ENCODE measurements around the gene ACOT7. TPM values are rescaled to one million over a fixed set of nuclear protein-coding genes. Genes with fewer than 3 reads are reported as not detected.

The ACOT7 gene
- total and polyA plus RNA-seq, 2 experiments from 2014 or later: 20.3 to 39.9 TPM

DNA sequence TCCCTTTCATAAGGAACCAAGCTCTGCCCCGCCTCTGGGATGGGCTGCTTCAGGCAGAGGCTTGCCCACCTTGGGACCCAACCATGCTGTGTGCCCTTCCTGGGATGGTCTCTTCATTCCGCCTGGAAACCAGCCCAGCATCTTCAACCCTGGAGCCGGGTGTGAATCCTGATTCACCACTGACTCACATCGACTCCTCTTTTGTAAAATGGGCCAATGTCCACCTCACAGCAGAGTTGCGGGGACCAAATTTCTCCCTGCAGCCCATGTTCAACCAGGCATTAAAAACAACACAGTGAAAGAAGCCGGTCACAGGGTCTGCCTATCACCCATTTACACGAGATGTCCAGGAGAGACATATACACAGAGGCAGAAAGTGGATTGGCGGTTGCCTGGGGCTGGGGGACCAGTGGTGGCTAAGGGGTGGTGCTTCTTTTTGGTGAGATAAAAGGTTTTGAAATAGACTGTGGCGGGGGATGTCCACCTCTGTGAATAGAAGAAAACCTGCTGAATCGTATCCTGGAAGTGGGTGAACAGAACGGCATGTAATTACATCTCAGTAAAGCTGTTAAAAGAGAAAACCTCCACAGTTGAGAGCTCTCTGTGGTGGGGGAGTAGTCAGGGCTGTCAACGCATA is 125.8 kb downstream of the ACOT7 start:
- Histone ChIP-seq H4K20me1 (ENCODE audit: insufficient read depth, poor library complexity, severe bottlenecking) (no peaks in the 10 kb centered on the region), H3K4me3 (no peak overlapping the region), H3K27ac (no peak overlapping the region), H3K9me3 (ENCODE audit: low read depth) (no peaks in the 10 kb centered on the region), H3K4me1 (ENCODE audit: insufficient read depth) (peaks cover 28% of the 10 kb centered on the region), H3K36me3 (replicated peaks; ENCODE audit: insufficient read depth, low read depth) (no peaks in the 10 kb centered on the region), H3K4me2 (no peak overlapping the region), H3K79me2 (no peaks in the 10 kb centered on the region), H3K27me3 (no peaks in the 10 kb centered on the region), H2AFZ (no peak overlapping the region), H3K9me2 (replicated peaks; ENCODE audit: insufficient read depth) (no peaks in the 10 kb centered on the region)
- TF ChIP-seq, protein P1, sequence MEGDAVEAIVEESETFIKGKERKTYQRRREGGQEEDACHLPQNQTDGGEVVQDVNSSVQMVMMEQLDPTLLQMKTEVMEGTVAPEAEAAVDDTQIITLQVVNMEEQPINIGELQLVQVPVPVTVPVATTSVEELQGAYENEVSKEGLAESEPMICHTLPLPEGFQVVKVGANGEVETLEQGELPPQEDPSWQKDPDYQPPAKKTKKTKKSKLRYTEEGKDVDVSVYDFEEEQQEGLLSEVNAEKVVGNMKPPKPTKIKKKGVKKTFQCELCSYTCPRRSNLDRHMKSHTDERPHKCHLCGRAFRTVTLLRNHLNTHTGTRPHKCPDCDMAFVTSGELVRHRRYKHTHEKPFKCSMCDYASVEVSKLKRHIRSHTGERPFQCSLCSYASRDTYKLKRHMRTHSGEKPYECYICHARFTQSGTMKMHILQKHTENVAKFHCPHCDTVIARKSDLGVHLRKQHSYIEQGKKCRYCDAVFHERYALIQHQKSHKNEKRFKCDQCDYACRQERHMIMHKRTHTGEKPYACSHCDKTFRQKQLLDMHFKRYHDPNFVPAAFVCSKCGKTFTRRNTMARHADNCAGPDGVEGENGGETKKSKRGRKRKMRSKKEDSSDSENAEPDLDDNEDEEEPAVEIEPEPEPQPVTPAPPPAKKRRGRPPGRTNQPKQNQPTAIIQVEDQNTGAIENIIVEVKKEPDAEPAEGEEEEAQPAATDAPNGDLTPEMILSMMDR (IDR thresholded peaks at IDR 0.05; ENCODE audit: poor library complexity): no peak
- no peak for TF ChIP-seq EZH2phosphoT487 (IDR thresholded peaks at IDR 0.05; ENCODE audit: low read depth, severe bottlenecking, unreplicated experiment)
- 84% methylated on average over 12 of the region's 12 CpGs for WGBS (ENCODE audit: low lambda C conversion rate, missing lambda C conversion rate)
- DNase-seq (ENCODE audit: low spot score): no peak

DNA sequence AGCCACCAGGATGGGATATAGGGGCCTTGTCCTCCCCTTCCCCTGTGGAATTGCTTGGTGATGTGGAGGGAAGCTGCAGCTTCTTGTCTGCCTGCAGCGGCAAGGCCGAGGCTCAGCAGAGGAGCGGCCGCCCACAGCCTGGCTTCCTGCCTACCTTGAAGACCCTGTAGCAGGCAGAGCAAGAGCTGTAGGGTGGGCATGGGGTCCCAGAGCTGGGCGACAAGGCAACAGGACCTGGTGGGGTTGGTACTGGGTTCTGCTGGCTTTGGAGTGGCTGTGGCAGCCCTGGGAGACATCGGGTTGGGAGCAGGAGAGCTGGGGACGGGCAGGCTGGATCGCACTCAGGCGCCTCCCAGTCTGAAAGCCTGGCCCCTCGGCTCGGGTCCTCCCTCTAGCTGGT is 126.9 kb downstream of the ACOT7 start:
- Histone ChIP-seq H3K4me1 (ENCODE audit: insufficient read depth) (peaks cover 29% of the 10 kb centered on the region), H3K4me3 (no peak overlapping the region)

DNA sequence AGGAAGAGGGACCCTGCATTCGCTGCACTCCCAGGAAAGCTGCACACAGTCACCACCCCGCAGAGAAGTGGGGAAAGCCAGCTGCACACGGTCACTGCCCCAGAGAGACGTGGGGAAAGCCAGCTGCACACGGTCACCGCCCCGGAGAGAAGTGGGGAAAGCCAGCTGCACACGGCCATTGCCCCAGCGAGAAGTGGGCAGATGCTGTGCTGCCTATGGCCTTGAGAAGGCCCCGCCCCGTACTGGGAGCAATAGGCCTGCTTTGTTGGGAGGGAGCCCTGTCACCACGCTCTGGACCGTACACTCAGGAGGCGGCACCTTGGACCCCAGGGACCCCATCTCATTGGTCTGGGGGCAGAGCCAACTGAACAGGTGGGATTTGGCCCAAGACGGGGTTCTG is 128.4 kb downstream of the ACOT7 start:
- no peak for DNase-seq (ENCODE audit: low spot score)
- Histone ChIP-seq H3K4me3 (no peak overlapping the region), H4K20me1 (ENCODE audit: insufficient read depth, poor library complexity, severe bottlenecking) (no peaks in the 10 kb centered on the region), H3K9me2 (replicated peaks; ENCODE audit: insufficient read depth) (no peaks in the 10 kb centered on the region), H3K4me1 (ENCODE audit: insufficient read depth) (peaks cover 17% of the 10 kb centered on the region), H2AFZ (no peak overlapping the region), H3K27ac (no peak overlapping the region), H3K4me2 (no peak overlapping the region), H3K27me3 (no peaks in the 10 kb centered on the region), H3K36me3 (replicated peaks; ENCODE audit: insufficient read depth, low read depth) (no peaks in the 10 kb centered on the region), H3K79me2 (no peaks in the 10 kb centered on the region), H3K9me3 (ENCODE audit: low read depth) (no peaks in the 10 kb centered on the region)
- WGBS (ENCODE audit: low lambda C conversion rate, missing lambda C conversion rate): 91% methylated on average over 15 of the region's 15 CpGs
- TF ChIP-seq, protein P1 (IDR thresholded peaks at IDR 0.05; ENCODE audit: poor library complexity): no peak
- no peak for TF ChIP-seq EZH2phosphoT487 (IDR thresholded peaks at IDR 0.05; ENCODE audit: low read depth, severe bottlenecking, unreplicated experiment)
- no peak for TF ChIP-seq EZH2 (IDR thresholded peaks at IDR 0.05; ENCODE audit: borderline replicate concordance)

More for the DNA sequence above, 126.9 kb downstream of the ACOT7 start:
- Histone ChIP-seq H2AFZ (no peak overlapping the region), H3K27ac (no peak overlapping the region), H3K27me3 (no peaks in the 10 kb centered on the region), H3K79me2 (no peaks in the 10 kb centered on the region), H3K36me3 (replicated peaks; ENCODE audit: insufficient read depth, low read depth) (no peaks in the 10 kb centered on the region), H3K9me2 (replicated peaks; ENCODE audit: insufficient read depth) (no peaks in the 10 kb centered on the region), H3K9me3 (ENCODE audit: low read depth) (no peaks in the 10 kb centered on the region), H3K4me2 (no peak overlapping the region), H4K20me1 (ENCODE audit: insufficient read depth, poor library complexity, severe bottlenecking) (no peaks in the 10 kb centered on the region)
- no peak for DNase-seq (ENCODE audit: low spot score)
- TF ChIP-seq EZH2 (IDR thresholded peaks at IDR 0.05; ENCODE audit: borderline replicate concordance) (no peak), EZH2phosphoT487 (IDR thresholded peaks at IDR 0.05; ENCODE audit: low read depth, severe bottlenecking, unreplicated experiment) (no peak)
- TF ChIP-seq, protein P1 (IDR thresholded peaks at IDR 0.05; ENCODE audit: poor library complexity): no peak
- 96% methylated on average over 11 of the region's 11 CpGs for WGBS (ENCODE audit: low lambda C conversion rate, missing lambda C conversion rate)
